Panc1 (cell line): ENCODE measurements around the gene CLK3. TPM values are rescaled to one million over a fixed set of nuclear protein-coding genes. Genes with fewer than 3 reads are reported as not detected.

ENCODE experiments used
- ATAC-seq: fragments of 200-7000 bp; cut with Tn5 transposase; 2 replicates; pipeline ENCODE4 v1.9.1; 2020; ENCODE audit warnings: mild to moderate bottlenecking, moderate library complexity
- BruUV-seq: library from RNA; stranded (reverse); fragments of 400-500 nt; replicated peaks from 2 replicates; lab custom pipeline; 2021; lab: Mats Ljungman, UMichigan
- CTCF ChIA-PET: fragments of 300-600 bp; sonication (Branson Sonifier 250); formaldehyde crosslinking; loops from one replicate; lab custom pipeline; 2022; ENCODE audit warnings: antibody characterized with exemption; lab: Charles Lee
- POLR2A ChIA-PET: fragments of 300-600 bp; sonication (Branson Sonifier 250); formaldehyde crosslinking; loops from one replicate; lab custom pipeline; 2022; ENCODE audit warnings: antibody characterized with exemption; lab: Charles Lee
- DNase-seq: peaks from one replicate; pipeline ENCODE4 v3.0.0-alpha.2; 2010; ENCODE audit warnings: low read depth, low spot score
- H3K27ac ChIP-seq: 2 replicates; pipeline ENCODE4 v1.5.1; 2011; ENCODE audit warnings: mild to moderate bottlenecking, low read length, inconsistent platforms
- H3K27me3 ChIP-seq: fragments of 200-500 bp; sonication (Bioruptor generic); 2 replicates; pipeline ENCODE4 v1.6.0; 2014; ENCODE audit warnings: low read length, inconsistent platforms; ENCODE audit not compliant: control insufficient read depth, insufficient read depth
- H3K36me3 ChIP-seq: fragments of 200-500 bp; sonication (Bioruptor generic); 2 replicates; pipeline ENCODE4 v1.5.1; 2014; ENCODE audit warnings: inconsistent platforms, mild to moderate bottlenecking, low read length, moderate library complexity; ENCODE audit not compliant: control insufficient read depth, insufficient read depth
- H3K4me1 ChIP-seq: 2 replicates; pipeline ENCODE4 v1.5.1; 2011; ENCODE audit warnings: inconsistent platforms, mild to moderate bottlenecking, low read length, moderate library complexity; ENCODE audit not compliant: control insufficient read depth, insufficient read depth
- H3K4me3 ChIP-seq, 2 experiments: 2 replicates each; pipeline ENCODE4 v1.5.1; 2011 to 2012; ENCODE audit warnings: low read depth in 2 of 2, low read length in 2 of 2, mild to moderate bottlenecking in 2 of 2, inconsistent platforms in 1 of 2, moderate library complexity in 1 of 2
- H3K9me3 ChIP-seq: fragments of 200-500 bp; sonication (Bioruptor generic); 2 replicates; pipeline ENCODE4 v1.5.1; 2014; ENCODE audit warnings: low read depth, mild to moderate bottlenecking, inconsistent platforms, low read length, moderate library complexity; ENCODE audit not compliant: control insufficient read depth, insufficient read depth
- POLR2AphosphoS5 ChIP-seq: IDR thresholded peaks from 2 replicates; pipeline ENCODE4 v1.6.1; 2012; ENCODE audit warnings: mild to moderate bottlenecking, low read depth, low read length, moderate library complexity
- SIN3A ChIP-seq: IDR thresholded peaks from 2 replicates; pipeline ENCODE4 v1.6.1; 2012; ENCODE audit warnings: low read depth, mild to moderate bottlenecking, low read length, moderate library complexity, borderline replicate concordance; ENCODE audit not compliant: insufficient read depth
- TCF7L2 ChIP-seq: IDR thresholded peaks from 2 replicates; pipeline ENCODE4 v1.6.1; 2011; ENCODE audit warnings: mild to moderate bottlenecking, low read depth, low read length, inconsistent platforms
- in situ Hi-C: cut with HindIII; loops from 2 replicates; pipeline ENCODE4 v1.10.0; 2016; ENCODE audit warnings: low sequenced_read_pairs, low pct_unique_long_range_greater_than_20kb
- intact Hi-C: fragments of 100-400 bp; cut with micrococcal nuclease; formaldehyde crosslinking; loops from one replicate; pipeline ENCODE4 v1.10.0; 2022; ENCODE audit not compliant: unreplicated experiment
- total RNA-seq: library from RNA; stranded (reverse); gene quantifications from one replicate; pipeline ENCODE4 v1.2.1, GENCODE V29; 2021; ENCODE audit not compliant: unreplicated experiment
- TF ChIP-seq, protein P1 (sequence below): fragments of 450-650 bp; IDR thresholded peaks from 2 replicates; pipeline ENCODE4 v1.5.1; 2017; ENCODE audit warnings: mild to moderate bottlenecking
- TF ChIP-seq, protein P2 (sequence below), 2 experiments: IDR thresholded peaks; 2 replicates each; pipeline ENCODE4 v1.6.1; 2011 to 2012; ENCODE audit warnings: low read depth in 2 of 2, control low read depth in 1 of 2, low read length in 1 of 2, mild to moderate bottlenecking in 1 of 2, moderate library complexity in 1 of 2; ENCODE audit not compliant: insufficient read depth in 1 of 2

The CLK3 gene
- total RNA-seq, 1 experiment from 2014 or later: 69.8 TPM

DNA sequence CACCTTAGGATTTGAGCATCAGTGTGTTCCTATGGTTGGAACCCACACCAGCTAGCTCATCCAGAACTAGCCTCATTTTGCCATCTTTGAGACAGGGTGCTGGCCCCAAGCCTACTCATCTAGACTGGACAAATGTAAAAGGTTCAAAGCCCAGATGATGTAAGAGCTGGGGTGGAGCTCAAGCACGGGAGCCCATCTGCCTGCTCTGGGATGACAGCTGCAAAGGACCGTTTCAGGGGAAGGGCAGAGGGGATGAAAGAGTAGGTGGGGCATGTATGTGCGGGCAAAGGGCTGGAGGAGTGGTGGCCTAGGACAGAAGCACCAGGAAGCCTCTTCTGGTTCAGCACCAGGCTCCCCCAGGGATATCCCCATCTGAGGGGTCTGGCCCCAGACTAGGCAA, 15.8 kb downstream of the CLK3 start:
- H3K4me1 ChIP-seq: no peaks in the 10 kb centered on the region
- in situ Hi-C loops: loop anchor here (25.0 kb wide), 1 partner anchor 131 kb away; no protein-coding TSS in a partner anchor
- peaks cover 19% of the 10 kb centered on the region for H3K36me3 ChIP-seq
- ATAC-seq (no peak; the same call in 1 of the 2 replicates), DNase-seq (no peak)
- CTCF ChIA-PET: interaction anchor here (0.6 to 8.4 kb wide), 5 partner anchors 9 to 246 kb away, joined by 3 to 106 read pairs (median 10); no protein-coding TSS in a partner anchor
- POLR2A ChIA-PET: no interaction called here
- no peak overlapping the region for H3K4me3 ChIP-seq
- H3K27ac ChIP-seq: no peak overlapping the region; the same call in 1 of the 2 replicates
- intact Hi-C loops: loop anchor here (5.0 kb wide), 1 partner anchor 259 kb away; no protein-coding TSS in a partner anchor
- TF ChIP-seq SIN3A: no peak
- TF ChIP-seq, protein P1, sequence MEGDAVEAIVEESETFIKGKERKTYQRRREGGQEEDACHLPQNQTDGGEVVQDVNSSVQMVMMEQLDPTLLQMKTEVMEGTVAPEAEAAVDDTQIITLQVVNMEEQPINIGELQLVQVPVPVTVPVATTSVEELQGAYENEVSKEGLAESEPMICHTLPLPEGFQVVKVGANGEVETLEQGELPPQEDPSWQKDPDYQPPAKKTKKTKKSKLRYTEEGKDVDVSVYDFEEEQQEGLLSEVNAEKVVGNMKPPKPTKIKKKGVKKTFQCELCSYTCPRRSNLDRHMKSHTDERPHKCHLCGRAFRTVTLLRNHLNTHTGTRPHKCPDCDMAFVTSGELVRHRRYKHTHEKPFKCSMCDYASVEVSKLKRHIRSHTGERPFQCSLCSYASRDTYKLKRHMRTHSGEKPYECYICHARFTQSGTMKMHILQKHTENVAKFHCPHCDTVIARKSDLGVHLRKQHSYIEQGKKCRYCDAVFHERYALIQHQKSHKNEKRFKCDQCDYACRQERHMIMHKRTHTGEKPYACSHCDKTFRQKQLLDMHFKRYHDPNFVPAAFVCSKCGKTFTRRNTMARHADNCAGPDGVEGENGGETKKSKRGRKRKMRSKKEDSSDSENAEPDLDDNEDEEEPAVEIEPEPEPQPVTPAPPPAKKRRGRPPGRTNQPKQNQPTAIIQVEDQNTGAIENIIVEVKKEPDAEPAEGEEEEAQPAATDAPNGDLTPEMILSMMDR: no peak
- TF ChIP-seq, protein P2, sequence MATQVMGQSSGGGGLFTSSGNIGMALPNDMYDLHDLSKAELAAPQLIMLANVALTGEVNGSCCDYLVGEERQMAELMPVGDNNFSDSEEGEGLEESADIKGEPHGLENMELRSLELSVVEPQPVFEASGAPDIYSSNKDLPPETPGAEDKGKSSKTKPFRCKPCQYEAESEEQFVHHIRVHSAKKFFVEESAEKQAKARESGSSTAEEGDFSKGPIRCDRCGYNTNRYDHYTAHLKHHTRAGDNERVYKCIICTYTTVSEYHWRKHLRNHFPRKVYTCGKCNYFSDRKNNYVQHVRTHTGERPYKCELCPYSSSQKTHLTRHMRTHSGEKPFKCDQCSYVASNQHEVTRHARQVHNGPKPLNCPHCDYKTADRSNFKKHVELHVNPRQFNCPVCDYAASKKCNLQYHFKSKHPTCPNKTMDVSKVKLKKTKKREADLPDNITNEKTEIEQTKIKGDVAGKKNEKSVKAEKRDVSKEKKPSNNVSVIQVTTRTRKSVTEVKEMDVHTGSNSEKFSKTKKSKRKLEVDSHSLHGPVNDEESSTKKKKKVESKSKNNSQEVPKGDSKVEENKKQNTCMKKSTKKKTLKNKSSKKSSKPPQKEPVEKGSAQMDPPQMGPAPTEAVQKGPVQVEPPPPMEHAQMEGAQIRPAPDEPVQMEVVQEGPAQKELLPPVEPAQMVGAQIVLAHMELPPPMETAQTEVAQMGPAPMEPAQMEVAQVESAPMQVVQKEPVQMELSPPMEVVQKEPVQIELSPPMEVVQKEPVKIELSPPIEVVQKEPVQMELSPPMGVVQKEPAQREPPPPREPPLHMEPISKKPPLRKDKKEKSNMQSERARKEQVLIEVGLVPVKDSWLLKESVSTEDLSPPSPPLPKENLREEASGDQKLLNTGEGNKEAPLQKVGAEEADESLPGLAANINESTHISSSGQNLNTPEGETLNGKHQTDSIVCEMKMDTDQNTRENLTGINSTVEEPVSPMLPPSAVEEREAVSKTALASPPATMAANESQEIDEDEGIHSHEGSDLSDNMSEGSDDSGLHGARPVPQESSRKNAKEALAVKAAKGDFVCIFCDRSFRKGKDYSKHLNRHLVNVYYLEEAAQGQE (IDR thresholded peaks at IDR 0.05; ENCODE audit: insufficient read depth in 1 of 2, low read depth in 2 of 2, low read length in 1 of 2): no peak
- TF ChIP-seq POLR2AphosphoS5: no peak
- TF ChIP-seq TCF7L2: no peak
- BruUV-seq: no TSS peak
- no peaks in the 10 kb centered on the region for H3K27me3 ChIP-seq
- no peaks in the 10 kb centered on the region for H3K9me3 ChIP-seq

DNA sequence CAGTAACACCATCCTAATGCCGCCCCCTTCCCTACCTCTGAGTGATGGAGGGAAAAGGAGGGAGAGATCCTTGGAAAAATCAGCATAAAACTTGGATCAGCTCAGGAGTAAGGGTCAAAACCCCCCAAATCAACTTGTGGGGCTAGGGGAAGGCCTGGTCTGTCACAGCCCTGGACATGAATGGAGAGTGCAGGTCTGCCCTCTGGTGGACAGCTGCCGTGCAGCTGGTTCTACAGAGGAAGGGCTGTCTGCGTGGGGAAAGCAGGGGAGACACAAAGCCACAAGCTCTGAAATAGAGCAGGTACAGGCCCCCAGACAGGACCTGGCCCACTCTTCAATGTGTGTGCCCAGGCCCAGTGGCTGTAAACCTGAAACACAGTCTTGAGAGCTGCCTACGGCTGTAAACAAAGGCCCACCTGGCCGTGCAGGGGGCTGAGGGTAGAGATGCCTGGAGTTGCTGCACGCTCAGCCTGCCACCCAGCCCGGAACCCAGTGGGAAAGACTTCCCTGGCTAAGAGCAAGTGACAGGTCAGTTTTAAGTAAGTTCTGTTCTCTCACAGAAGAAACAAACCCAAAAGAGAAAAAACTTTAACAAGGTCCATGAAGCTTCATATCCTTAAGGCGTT, 16.4 kb downstream of the CLK3 start:
- Histone ChIP-seq H3K36me3 (peaks cover 19% of the 10 kb centered on the region), H3K9me3 (no peaks in the 10 kb centered on the region), H3K4me3 (no peak overlapping the region), H3K4me1 (no peaks in the 10 kb centered on the region), H3K27me3 (no peaks in the 10 kb centered on the region), H3K27ac (no peak overlapping the region)
- TF ChIP-seq, protein P2 (IDR thresholded peaks at IDR 0.05; ENCODE audit: insufficient read depth in 1 of 2, low read depth in 2 of 2, low read length in 1 of 2): no peak
- TF ChIP-seq, protein P1: peak; percentile 96
- CTCF ChIA-PET: interaction anchor here (0.6 to 8.4 kb wide), 6 partner anchors 10 to 247 kb away, joined by 3 to 106 read pairs (median 6); no protein-coding TSS in a partner anchor
- POLR2A ChIA-PET: no interaction called here
- in situ Hi-C loops (loop anchor here (25.0 kb wide), 1 partner anchor 130 kb away; no protein-coding TSS in a partner anchor), intact Hi-C loops (loop anchor here (5.0 kb wide), 1 partner anchor 260 kb away; no protein-coding TSS in a partner anchor)
- ATAC-seq: peak; percentile 79
- no peak for DNase-seq
- BruUV-seq: no TSS peak
